Measurements from ENCODE around the gene HLA-E. TPM values are rescaled to one million over a fixed set of nuclear protein-coding genes. Genes with fewer than 3 reads are reported as not detected.
A peak's percentile ranks its signal among the peaks of the same experiment; 100 is the strongest.
"Not testable (repeated sequence)": the region's sequence is repeated elsewhere in the genome, so short reads cannot be mapped to it uniquely, and the experiment has no call there.

The HLA-E gene
- total RNA-seq, 1 donor from 2014 or later: 484 TPM

DNA sequence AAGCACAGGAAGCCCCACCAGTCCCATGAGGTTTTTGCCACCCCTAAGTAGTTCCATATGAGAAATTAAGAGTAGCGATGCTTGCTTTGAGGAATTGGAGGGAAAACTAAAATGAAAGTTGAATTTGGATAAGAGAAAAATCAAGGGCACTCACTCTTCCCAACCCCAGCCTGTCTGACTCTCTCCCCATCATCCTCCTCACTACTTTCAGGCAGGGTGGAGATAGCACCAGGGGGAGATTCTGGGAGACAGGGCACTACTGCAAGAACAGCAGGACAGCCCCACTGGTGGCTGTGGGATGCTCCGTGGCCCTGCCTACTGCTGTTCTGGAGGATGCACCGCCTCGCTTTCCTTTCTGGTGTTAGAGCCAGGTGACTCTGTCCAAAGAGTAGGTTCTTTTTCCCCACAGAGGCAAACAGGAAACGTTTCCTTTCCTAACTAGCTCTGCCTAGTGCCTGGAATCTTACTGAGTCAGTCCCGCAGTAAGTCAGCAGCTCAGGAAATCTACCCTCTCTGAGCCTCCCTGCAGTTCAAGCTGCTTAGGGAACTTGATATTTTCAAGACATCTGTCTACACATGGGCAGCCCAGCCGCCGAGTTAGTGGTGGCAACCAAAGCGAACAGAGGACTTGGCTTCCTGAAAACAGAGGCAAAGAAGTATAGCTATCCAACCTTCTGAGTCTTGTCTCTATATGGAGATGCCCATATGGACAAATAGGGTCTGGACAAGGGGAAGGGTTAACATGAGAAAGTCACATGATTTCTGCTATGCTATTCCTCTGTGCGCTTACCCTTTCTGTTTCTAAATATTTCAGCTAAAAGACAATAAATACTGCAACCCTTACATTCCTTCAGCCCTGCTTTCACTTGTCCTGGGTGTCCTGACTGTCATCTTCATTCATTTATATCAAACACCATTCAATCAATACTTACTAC is 11.4 kb downstream of the HLA-E start:
- intact Hi-C loops (cut with micrococcal nuclease): loop anchor here (1.0 kb wide), 1 partner anchor 9 kb away; no protein-coding TSS in a partner anchor
- Mint-ChIP-seq H3K4me3 (peak overlapping the region; percentile 54), H3K9me3 (no peaks in the 10 kb centered on the region), H3K36me3 (ENCODE audit: low read depth) (no peaks in the 10 kb centered on the region), H3K4me1 (peaks cover 32% of the 10 kb centered on the region), H3K27me3 (no peaks in the 10 kb centered on the region), H3K27ac (peak overlapping the region; percentile 58)
- peak; percentile 72 for DNase-seq

DNA sequence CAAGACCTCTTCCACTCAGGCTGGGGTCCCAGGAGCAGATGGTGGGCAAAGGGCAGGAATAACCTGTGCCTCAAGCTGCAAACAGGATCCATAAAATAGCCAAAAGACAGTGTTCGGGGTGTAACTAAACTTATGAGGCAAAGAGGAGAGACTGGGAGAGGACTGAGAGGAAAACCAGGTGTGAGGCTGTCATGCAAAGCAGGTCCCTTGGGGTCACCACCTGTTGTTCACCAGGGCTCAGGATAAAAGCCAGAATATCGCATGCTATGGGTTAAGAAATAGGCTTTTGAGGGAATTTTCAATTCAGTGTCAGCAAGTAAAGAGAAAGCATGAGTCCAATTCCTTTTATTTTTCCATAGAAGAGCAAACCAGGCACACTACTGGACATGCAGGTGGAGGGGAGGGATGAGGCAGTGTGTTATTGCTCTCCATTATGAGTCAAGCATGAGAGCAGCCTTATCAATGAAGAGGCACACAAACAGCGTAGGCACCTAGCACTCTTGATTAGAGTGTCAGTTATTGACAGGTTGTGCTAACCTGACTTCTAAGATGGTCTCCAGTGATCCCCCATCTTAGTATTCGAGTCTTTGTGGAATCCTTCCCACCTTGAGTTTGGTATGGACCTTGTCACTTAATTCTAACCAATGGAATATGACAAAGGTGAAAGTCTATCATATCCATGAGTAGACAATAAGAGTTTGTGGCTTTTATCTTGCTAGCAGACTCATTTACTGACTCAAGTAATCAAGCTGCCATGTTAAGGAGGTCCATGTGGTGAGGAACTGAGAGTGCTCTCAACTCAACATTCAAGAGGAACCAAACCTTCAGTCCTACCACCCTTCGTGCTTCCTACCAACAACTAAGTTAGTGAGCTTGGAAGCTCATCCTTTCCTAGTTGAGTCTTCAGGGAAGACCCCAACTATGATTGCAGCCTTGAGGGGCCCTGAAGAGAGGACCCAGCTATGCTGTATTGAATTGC is 18.8 kb downstream of the HLA-E start:
- Mint-ChIP-seq H3K4me1 (peaks cover 44% of the 10 kb centered on the region), H3K4me3 (peak overlapping the region; percentile 59), H3K27ac (peak overlapping the region; percentile 88), H3K27me3 (no peaks in the 10 kb centered on the region), H3K9me3 (peaks cover 4% of the 10 kb centered on the region), H3K36me3 (ENCODE audit: low read depth) (peaks cover 4% of the 10 kb centered on the region)
- intact Hi-C loops (cut with micrococcal nuclease): loop anchor here (1.0 to 2.0 kb wide), 2 partner anchors 12 to 21 kb away; no protein-coding TSS in a partner anchor
- DNase-seq: no peak

DNA sequence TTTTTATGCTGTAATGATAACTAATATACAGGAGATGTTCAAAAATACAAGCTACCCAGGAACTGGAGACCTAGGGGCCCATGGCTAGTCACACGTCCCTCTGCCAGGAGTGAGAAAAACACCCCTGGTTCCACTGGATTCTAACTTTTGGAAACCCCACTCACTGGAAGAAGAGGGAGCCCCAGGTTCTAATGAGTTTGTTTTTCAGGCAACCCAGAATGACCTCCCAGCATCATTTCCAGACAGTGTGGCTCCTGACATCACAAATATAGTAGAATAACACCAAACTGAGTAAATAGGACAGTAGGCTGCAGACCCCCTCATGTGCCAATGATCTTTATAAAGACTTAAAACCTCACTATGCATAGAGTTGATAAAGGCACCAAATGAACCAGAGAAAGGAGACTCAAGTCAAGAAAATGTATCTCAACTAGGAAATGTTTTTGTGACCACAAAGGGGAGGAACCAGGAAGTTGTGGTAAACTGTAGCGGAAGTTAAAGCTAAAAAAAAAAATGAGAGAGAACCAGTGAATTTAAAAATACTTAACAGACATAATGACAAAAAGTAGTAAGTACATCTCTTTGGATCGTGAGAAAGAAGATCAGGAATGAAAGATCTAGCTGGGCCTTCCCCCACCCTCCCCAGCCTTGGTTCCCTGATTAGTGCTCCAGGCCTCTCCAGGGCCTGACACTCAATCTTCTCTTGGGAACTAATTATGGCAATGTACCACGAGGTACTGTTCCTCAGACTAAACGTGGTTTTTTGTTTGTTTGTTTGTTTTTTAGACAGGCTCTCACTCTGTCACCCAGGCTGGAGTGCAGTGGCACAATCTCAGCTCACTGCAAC is 19.8 kb downstream of the HLA-E start:
- peaks cover 45% of the 10 kb centered on the region for H3K4me1 Mint-ChIP-seq

DNA sequence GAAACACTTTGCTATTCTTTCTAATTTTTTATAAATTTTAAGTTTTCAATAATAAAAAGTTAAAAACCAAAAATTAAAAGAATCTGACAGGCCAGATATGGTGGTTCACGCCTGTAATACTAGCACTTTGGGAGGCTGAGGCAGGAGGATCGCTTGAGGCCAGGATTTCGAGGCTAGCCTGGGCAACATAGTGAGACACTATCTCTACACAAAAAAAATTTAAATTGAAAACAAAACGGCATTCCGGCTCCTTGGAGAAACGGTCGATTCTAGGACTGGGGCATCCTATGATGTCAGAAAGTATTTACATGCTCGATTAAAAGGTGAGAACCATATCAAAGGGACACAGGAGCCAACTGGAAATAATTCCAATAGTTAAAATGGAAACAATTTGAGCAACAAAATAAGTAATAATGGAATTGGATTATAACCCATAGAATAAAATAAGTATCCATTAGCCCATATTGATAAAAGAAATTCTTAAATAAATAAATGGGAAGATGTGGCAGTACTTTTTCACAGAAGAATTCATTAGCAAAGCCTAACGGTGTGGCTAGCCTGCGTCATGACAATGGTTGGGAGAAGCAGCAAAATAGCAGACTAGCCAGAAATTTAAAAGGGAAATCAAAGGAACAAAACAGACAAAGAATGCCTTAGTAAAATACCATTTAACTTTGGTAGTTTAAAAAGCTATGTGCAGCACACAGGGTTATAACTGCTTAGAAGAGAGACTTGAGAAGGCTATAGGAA is 21.3 kb downstream of the HLA-E start:
- Mint-ChIP-seq H3K4me1 (peaks cover 54% of the 10 kb centered on the region), H3K4me3 (peak overlapping the region; percentile 55), H3K27ac (peak overlapping the region; percentile 66), H3K27me3 (no peaks in the 10 kb centered on the region), H3K9me3 (peaks cover 7% of the 10 kb centered on the region), H3K36me3 (ENCODE audit: low read depth) (peaks cover 4% of the 10 kb centered on the region)
- DNase-seq: no peak
- intact Hi-C loops (cut with micrococcal nuclease): no loop called here

More for the DNA sequence above, 19.8 kb downstream of the HLA-E start:
- H3K9me3 Mint-ChIP-seq: peaks cover 4% of the 10 kb centered on the region
- H3K36me3 Mint-ChIP-seq (ENCODE audit: low read depth): peaks cover 4% of the 10 kb centered on the region
- DNase-seq: peak; percentile 89
- peak overlapping the region; percentile 59 for H3K4me3 Mint-ChIP-seq
- no peaks in the 10 kb centered on the region for H3K27me3 Mint-ChIP-seq
- H3K27ac Mint-ChIP-seq: peak overlapping the region; percentile 88
- intact Hi-C loops (cut with micrococcal nuclease): loop anchor here (1.0 to 2.0 kb wide), 4 partner anchors 9 to 20 kb away; partner anchors contain the start of gene HLA-E

DNA sequence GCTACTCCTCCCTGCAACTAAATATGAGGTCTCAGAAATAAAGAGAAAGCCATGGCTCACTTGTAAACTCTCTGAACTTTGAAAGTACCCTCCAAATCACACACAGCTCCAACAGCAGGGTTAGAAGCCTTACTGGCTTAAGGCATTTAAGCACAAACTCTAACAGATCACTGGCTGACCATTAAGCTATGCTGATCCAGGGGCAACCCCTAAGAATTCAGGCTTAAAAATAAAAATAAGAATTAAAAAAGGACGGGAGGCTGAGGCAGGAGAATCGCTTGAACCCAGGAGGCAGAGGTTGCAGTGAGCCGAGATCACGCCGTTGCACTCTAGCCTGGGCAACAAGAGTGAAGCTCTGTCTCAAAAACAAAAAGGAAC is 21.8 kb downstream of the HLA-E start:
- intact Hi-C loops (cut with micrococcal nuclease): no loop called here
- DNase-seq: peak; percentile 58
- Mint-ChIP-seq H3K4me1 (peaks cover 59% of the 10 kb centered on the region), H3K9me3 (peaks cover 7% of the 10 kb centered on the region), H3K36me3 (ENCODE audit: low read depth) (peaks cover 4% of the 10 kb centered on the region), H3K27me3 (no peaks in the 10 kb centered on the region), H3K27ac (peak overlapping the region; percentile 66), H3K4me3 (peak overlapping the region; percentile 55)

DNA sequence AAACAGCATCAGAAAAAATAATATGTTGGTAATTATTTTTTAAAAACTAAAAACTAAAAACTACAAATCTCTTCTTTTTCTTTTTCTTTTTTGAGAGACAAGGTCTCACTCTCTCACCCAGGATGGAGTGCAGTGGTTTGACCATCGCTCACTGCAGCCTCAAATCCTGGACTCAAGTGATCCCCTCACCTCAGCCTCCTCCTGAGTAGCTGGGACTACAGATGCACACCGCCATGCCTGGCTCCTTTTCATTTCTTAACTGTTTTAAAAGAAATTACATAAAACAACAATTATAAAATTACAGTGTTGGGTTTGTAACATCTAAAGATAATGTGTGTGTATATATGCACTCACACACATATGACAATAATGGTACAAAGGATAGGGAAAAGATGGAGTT is 24.1 kb downstream of the HLA-E start:
- Mint-ChIP-seq H3K4me3 (no peak overlapping the region), H3K27me3 (no peaks in the 10 kb centered on the region), H3K9me3 (peaks cover 10% of the 10 kb centered on the region), H3K36me3 (ENCODE audit: low read depth) (peaks cover 6% of the 10 kb centered on the region), H3K4me1 (peaks cover 54% of the 10 kb centered on the region), H3K27ac (no peak overlapping the region)
- DNase-seq: no peak
- intact Hi-C loops (cut with micrococcal nuclease): no loop called here

DNA sequence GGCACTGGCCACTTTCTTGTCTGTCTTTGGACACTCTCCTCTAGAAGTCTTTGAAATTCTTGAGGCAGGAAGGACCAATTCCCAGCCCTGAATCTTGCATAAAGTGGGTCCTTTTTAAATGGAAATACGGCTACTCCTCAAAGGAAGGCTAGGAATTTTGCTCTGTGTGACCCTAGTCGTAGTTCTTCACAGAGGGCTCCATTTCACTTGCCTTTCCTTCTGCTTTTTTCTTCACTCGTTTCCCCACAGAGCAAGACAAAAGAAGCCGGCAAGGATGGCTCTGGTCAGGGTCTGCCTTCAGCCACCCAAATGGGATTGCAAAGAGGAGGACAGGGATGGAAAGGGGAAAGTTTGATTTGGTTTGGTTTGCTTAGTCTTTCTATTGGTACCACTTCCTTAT is 25.8 kb downstream of the HLA-E start:
- Mint-ChIP-seq H3K27me3 (no peaks in the 10 kb centered on the region), H3K4me1 (peaks cover 49% of the 10 kb centered on the region), H3K4me3 (peak overlapping the region; percentile 83), H3K36me3 (ENCODE audit: low read depth) (peaks cover 10% of the 10 kb centered on the region), H3K27ac (peak overlapping the region; percentile 96), H3K9me3 (peaks cover 12% of the 10 kb centered on the region)
- no peak for DNase-seq
- intact Hi-C loops (cut with micrococcal nuclease): no loop called here

DNA sequence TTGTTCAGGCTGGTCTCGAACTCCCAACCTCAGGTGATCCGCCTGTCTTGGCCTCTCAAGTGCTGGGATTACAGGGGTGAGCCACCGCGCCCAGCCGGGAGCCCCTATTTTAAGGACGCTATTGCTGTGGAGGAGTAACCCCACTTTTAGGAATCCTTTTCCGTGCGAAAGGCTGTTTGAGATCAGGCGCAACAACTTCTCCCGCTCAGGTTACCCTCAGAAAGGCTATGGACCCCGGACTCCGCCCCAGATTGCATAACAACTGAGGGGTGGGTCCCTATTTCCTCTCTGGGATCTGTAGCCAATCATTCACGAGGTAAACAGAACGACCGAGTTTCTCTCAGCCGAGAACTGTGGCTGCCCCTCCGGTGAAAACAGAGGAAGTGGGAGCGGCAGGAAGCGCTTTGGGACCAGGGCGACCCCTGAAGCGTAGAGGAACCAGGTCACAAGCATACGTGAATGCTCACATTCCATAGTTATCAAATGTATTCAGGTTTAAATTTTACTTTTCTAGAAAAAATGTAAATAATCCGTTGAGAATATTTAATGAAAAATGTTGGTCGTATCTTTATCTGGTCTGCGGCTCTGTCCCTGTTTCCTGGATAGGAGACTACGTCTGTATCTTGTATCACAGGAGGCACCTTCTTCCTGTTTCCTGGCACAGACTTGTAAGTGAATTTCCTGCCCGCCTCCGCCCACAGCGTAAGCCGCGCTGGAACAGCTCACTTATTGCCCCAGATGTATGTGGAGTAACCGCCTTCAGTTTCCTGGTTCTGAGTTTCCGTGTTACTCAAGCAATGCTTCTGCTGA is 26.8 kb downstream of the HLA-E start:
- H3K4me1 Mint-ChIP-seq: peaks cover 44% of the 10 kb centered on the region
- DNase-seq: peak; percentile 97
- H3K4me3 Mint-ChIP-seq: peak overlapping the region; percentile 83
- peak overlapping the region; percentile 97 for H3K27ac Mint-ChIP-seq
- peaks cover 12% of the 10 kb centered on the region for H3K9me3 Mint-ChIP-seq
- H3K27me3 Mint-ChIP-seq: no peaks in the 10 kb centered on the region
- peaks cover 16% of the 10 kb centered on the region for H3K36me3 Mint-ChIP-seq (ENCODE audit: low read depth)
- intact Hi-C loops (cut with micrococcal nuclease): loop anchor here (1.0 to 2.0 kb wide), 2 partner anchors 12 to 19 kb away; no protein-coding TSS in a partner anchor

DNA sequence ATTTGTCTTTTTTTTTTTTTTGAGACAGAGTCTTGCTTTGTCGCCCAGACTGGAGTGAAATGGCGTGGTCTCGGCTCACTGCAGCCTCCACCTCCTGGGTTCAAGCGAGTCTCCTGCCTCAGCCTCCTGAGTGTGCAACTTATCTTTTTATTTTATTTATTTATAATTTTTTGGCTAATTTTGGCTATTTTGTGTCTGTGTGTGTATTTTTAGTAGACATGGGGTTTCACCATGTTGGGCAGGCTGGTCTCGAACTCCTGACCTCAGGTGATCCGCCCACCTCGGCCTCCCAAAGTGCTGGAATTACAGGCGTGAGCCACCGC is 27.4 kb downstream of the HLA-E start:
- Mint-ChIP-seq H3K9me3 (peaks cover 12% of the 10 kb centered on the region), H3K4me1 (peaks cover 42% of the 10 kb centered on the region), H3K4me3 (peak overlapping the region; percentile 83), H3K27ac (peak overlapping the region; percentile 97), H3K36me3 (ENCODE audit: low read depth) (peaks cover 16% of the 10 kb centered on the region)
- not testable (repeated sequence) for H3K27me3 Mint-ChIP-seq, DNase-seq
- intact Hi-C loops (cut with micrococcal nuclease): loop anchor here (1.0 to 2.0 kb wide), 2 partner anchors 12 to 20 kb away; no protein-coding TSS in a partner anchor

DNA sequence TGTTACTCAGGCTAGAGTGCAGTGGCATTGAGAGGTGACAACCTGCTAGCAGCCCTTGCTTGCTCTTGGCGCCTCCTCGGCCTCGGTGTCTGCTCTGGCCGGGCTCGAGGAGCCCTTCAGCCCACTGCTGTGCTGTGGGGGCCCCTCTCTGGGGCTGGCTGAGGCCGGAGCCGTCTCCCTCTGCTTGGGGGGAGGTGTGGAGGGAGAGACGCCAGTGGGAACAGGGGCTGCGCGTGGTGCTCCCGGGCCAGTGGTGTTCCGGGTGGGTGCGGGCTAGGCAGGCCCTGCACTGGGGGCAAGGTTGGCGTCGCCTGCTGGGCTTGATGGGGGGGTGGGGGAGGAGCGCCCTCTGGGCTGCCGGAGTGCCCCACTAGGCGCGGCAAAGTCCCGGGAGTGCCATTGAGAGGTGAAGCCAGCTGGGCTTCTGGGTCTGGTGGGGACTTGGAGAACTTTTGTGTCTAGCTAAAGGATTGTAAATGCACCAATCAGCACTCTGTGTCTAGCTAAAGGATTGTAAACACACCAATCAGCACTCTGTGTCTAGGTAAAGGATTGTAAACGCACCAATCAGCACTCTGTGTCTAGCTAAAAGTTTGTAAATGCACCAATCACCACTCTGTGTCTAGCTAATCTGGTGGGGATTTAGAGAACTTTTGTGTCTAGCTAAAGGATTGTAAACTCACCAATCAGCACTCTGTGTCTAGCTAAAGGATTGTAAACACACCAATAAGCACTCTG is 28.6 kb downstream of the HLA-E start:
- intact Hi-C loops (cut with micrococcal nuclease): loop anchor here (2.0 kb wide), 1 partner anchor 21 kb away; no protein-coding TSS in a partner anchor
- peaks cover 19% of the 10 kb centered on the region for H3K9me3 Mint-ChIP-seq
- H3K27me3 Mint-ChIP-seq, H3K4me3 Mint-ChIP-seq, DNase-seq: not testable (repeated sequence)
- H3K4me1 Mint-ChIP-seq: peaks cover 48% of the 10 kb centered on the region
- peaks cover 24% of the 10 kb centered on the region for H3K36me3 Mint-ChIP-seq (ENCODE audit: low read depth)
- peak overlapping the region; percentile 51 for H3K27ac Mint-ChIP-seq

DNA sequence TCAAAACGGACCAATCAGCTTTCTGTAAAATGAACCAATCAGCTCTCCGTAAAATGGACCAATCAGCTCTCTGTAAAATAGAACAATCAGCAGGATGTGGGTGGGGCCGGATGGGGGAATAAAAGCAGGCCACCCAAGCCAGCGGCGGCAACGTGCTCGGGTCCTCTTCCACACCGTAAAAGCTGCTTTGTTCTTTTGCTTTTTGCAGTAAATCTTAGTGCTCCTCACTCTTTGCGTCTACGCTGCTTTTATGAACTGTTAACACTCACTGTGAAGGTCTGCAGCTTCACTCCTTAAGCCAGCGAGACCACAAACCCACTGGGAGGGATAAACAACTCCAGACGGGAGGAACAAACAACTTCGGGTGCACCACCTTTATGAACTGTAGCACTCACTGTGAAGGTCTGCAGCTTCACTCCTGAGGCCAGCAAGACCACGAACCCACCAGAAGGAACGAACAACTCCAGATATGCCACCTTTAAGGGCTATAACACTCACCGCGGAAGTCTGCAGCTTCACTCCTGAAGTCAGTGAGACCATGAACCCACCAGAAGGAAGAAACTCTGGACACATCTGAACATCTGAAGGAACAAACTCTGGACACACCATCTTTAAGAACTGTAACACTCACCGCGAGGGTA is 29.3 kb downstream of the HLA-E start:
- intact Hi-C loops (cut with micrococcal nuclease); H3K4me3 Mint-ChIP-seq; H3K27me3 Mint-ChIP-seq: not testable (repeated sequence)
- peak; percentile 78 for DNase-seq
- peaks cover 25% of the 10 kb centered on the region for H3K36me3 Mint-ChIP-seq (ENCODE audit: low read depth)
- peaks cover 26% of the 10 kb centered on the region for H3K9me3 Mint-ChIP-seq
- H3K4me1 Mint-ChIP-seq: peaks cover 51% of the 10 kb centered on the region
- H3K27ac Mint-ChIP-seq: peak overlapping the region; percentile 9
